Stimulated activated CD4-positive, alpha-beta T cell treated with anti-CD3 and anti-CD28 coated beads, Interleukin-1b, Interleukin-23, amount 100 ng/mL, for 48 hours (primary cell): ENCODE data around the gene FAM20B.
A peak's percentile ranks its signal among the peaks of the same experiment; 100 is the strongest.
"Not testable (repeated sequence)": the region's sequence is repeated elsewhere in the genome, so short reads cannot be mapped to it uniquely, and the experiment has no call there.

Experiments used
- DNase-seq: peaks from one replicate; pipeline ENCODE4 v3.0.0-alpha.2; 2020

Gene FAM20B, protein sequence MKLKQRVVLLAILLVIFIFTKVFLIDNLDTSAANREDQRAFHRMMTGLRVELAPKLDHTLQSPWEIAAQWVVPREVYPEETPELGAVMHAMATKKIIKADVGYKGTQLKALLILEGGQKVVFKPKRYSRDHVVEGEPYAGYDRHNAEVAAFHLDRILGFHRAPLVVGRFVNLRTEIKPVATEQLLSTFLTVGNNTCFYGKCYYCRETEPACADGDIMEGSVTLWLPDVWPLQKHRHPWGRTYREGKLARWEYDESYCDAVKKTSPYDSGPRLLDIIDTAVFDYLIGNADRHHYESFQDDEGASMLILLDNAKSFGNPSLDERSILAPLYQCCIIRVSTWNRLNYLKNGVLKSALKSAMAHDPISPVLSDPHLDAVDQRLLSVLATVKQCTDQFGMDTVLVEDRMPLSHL

DNA sequence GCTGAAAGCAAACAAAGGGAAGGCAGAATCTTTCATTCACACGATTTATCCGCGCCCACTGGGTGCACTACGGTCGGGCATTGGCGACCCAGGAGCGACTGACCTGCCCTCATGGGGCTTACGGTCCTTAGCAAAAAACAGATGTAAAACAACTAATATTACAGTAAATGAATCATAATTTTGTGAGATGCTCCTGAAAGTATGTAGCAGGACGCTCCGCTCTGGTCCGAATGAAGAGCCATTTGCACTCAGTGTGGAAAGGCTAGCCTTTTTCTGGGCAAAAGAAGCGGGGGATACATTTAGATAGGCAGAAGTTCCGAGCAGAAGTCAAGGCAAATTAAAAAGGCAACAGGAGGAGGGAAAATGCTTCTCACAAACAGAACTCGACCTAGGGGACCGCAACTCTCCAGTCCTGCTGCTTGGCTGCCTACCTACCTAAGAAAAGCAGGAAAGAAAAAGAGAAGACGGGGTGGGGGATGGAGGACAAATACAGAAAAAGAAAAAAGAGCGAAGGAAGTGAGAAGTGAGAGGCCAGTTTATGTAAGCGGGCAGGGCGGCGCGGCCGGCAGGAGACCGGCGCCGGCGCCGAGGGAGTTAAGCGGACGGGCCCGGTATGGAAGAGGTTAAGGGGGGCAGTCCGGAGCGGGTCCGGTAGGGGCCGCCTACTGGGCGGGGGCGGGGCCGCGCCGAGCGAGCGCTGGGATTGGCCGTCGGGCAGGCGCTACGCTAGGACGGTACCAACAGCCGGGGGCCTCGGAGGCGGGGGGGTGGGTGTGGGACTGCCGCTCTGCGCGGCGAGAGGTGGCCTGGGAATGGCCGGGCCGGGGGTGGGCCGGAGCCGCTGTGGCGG, at the start of gene FAM20B:
Gene FAM20B, plus strand, starts transcription at position 770 of the 850 bp plus-strand sequence. CDS start 17,954 bp downstream, outside the sequence.
- peak; percentile 90 for DNase-seq

DNA sequence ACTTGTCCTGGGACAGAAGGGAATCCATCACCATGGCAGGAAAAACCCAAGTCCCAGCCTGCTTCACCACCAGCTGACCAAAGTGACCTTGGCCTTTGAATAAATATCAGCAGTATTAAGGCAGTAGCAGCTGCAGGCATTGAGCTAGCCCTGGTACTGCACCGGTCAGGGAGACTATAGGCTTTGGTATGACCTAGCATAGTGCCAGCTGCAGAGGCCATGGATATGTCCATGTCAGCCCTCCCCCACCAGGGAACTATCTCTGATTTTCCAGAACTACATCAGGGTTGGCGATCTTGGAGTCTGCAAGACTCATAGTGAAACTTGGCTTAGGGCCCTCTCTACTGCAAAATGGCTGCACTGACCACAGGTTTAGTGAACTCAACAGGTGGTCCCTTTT, 49.2 kb upstream of the FAM20B start:
- no peak for DNase-seq

DNA sequence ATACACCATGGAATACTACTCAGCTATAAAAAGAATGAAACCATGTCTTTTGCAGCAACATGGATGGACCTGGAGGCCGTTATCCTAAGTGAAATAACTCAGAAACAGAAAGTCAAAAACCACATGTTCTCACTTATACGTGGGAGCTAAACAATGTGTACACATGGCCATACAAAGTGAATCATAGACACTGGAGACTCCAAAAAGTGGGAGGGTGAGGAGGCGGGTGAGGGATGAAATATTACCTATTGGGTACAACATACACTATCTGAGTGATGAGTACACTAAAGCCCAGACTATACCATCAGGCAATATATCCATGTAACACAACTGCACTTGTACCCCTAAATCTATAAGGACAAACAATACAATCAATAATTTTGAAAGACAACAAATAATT, 39.5 kb upstream of the FAM20B start:
- DNase-seq = no peak

DNA sequence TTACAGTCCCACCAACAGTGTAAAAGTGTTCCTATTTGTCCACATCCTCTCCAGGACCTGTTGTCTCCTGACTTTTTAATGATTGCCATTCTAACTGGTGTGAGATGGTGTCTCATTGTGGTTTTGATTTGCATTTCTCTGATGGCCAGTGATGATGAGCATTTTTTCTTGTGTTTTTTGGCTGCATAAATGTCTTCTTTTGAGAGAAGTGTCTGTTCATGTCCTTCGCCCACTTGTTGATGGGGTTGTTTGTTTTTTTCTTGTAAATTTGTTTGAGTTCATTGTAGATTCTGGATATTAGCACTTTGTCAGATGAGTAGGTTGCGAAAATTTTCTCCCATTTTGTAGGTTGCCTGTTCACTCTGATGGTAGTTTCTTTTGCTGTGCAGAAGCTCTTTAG, 37.5 kb upstream of the FAM20B start:
- DNase-seq = not testable (repeated sequence)

DNA sequence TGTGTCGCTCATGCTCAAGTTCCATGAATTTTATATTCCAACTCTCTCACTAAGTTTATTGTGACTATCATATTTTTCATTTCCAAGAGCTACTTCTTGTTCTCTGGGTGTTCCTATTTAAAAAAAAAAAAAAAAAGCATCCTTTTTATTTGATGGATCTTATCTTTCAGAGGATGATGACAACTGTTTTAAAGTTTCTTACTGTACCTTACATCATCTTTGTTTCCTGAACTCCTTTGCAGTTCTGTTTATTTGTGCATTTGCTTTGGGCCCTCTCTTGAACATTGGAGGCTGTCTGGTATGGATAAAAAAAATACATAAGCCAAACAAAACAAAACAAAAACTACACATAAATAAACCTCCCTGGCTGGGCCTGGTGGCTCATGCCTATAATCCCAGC, 32.1 kb upstream of the FAM20B start:
- DNase-seq = no peak

DNA sequence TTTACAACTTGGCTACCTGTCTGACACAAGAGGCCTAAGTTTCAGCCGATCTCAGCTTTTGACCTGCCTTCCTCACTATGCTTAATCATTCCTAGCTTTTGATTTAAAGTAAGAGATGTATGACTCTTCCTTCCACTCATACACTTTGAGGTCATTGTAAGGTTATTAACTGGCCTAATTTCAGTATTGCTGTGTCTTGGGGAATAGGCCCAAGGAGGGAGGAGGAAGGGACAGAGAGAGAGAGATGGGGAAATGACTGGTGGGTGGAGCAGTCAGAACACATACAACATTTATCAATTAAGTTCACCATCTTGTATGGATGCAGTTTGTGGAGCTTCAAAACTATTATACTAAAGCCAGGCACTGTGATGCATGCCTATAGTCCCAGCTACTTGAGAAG, 28.3 kb upstream of the FAM20B start:
- DNase-seq = no peak

DNA sequence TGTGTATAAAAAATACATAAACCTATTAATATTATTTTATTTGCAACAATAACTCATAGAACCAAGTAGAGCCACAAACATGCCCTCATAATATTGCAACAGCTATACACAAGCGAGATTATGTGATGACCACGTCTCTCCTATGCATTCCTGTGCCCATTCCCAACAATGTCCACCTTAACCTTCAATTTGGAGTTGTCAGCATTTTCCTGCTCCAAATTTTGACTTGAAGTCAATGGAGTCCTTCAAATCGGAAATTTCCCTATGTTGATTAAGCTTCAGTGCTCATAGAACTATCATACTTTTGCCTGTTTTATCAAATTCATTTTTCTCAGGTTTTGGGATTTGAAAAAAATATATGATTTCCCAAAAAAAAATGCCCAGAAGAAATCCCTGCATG, 27.4 kb upstream of the FAM20B start:
- DNase-seq = no peak

DNA sequence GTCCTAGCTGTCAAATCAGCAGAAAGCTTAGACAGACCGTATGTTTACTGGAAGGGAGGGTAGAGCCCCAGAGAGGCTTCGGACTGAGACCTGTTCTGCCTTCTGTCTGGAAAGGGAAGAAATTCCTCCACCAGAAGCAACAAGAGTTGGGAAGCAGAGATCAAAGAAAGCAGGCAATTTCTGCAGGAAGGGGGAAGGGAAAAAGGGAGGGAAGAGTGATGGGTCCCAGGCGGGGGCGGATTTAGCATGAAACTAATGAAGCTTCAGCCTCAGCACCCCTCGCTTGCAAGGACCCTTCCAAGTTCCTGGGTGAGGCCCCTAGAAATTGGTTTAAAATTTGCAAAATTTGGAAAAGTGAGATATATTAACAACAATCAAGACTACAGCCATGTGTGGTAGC, 26.6 kb upstream of the FAM20B start:
- no peak for DNase-seq

DNA sequence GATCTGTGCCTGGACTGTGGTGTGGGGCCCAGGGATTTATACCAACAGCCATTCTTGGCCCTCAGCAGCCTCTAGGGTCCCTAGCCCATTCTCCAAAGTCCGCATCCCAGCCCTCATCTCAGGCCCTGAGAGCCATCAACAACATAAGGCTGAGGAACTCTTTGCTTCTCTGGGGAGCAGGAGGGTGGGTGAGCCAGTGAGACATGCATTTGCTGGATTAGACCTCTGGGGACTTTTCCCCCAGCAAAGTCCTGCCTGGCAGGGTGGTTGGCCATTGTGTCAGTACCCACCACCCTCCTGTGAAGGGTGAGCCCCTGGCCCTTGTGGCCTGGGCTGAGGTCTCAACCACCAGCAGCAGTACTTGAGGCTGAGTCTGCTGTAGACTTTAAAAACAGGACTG, 24.2 kb upstream of the FAM20B start:
- no peak for DNase-seq

DNA sequence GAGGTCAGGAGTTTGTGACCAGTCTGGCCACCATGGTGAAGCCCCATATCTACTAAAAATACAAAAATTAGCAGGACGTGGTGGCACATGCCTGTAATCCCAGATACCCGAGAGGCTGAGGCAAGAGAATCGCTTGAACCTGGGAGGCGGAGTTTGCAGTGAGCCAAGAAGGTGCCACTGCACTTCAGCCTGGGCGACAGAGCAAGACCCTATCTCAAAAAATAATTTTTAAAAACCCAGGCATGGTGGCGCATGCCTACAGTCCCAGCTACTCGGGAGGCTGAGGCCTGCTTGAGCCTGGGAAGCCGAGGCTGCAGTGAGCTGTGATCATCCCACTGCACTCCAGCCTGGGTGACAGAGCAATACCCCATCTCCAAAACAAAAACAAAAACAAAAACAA, 23.6 kb upstream of the FAM20B start:
- not testable (repeated sequence) for DNase-seq

DNA sequence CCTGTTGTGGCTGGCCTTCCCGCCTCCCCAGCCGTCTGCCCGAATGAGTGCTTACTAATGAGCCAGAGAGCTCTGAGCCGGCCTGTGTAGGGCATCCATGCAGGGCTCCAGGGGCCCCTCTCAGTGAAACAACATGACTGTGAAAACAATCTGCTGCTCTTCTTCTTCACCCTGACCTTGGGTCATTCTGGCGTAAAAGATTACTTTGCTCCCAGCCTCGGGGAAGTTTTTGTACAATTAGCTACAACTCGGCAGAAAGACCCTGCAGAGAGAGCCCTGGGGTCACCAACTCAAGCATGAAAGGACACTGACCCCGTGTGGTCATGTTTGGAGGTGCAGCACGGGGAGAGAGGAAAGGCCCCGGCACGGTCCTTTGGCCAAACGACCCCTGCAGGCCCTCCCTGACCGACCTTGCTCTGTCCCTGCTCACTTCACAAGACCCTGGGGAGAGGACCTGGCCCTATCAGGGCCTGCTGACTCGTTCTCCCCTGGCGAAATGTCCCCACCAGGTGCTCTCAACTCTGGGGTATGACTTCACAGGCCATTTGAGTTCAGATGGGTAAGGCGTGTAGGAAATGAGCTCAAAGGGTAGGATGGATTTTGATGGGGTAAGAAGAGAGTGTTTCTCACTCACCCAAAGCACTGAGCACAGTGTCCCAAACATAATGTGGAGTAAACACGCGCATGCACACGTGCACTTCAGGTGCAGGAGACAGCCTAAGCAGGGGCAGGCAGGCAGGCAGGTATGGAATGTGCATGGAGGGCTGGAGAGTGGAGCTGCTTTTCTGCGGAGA, 22.9 kb upstream of the FAM20B start:
- DNase-seq = peak; percentile 61

DNA sequence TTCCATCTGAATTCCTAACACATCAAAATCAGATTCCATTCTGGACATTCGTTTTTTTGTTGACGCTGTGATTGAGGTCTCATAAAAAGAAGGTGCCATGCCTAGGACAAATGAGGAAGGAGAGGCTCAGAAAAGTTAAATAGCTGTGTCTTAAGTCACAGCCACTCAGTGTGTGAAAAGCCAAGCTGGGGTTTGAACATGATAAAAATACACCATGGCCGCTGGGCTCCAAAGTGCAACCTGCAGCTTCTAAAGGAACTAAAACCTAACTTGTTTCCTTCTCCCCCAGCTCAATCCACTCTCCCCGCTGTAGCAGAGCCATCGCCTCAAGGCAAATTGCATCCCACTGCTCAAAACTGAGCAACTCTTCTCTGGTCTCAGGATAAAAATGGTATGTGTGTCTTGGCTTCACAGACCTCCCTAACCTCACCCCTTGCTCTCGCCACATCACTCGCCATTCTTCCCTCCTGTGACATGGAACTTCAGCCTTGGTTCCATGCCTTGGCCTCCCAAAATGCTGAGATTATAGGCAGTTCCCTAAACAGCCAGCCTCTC, 22.1 kb upstream of the FAM20B start:
- DNase-seq = no peak

DNA sequence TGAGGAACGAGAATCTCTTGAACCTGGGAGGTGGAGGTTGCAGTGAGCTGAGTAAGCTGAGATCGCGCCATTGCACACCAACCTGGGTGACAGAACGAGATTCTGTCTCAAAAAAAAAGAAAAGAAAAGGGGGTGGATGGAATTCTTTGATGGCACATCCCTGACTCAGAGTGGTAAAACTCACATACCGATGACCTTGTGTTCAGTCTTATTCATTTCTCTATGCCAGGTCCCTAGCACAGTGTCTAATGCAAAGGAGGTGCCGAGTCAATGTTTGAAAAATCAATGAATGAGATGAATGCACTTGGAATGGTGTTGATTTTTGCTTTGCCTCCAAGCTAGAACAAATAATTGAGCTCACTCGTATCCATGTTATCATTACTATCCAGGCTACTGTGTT, 18.5 kb upstream of the FAM20B start:
- DNase-seq = no peak

DNA sequence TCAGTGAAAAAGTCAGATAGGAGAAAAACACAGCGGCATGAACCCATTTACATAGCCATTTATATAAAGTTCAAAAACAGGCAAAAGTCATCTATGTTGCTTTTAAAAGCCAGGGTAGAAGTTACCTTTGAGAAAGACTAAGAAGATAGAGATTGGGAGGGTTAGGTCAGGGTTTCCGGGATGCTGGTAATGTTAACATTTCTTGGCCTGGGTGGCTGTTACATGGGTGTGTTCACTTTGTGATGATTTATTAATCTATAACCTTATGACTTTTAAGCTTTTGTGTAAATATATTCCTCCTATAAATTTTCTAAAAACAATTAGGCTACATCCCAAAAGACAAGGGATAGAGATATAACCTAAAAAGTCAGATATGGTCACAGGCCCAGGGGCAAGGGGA, 15.0 kb upstream of the FAM20B start:
- DNase-seq = no peak

DNA sequence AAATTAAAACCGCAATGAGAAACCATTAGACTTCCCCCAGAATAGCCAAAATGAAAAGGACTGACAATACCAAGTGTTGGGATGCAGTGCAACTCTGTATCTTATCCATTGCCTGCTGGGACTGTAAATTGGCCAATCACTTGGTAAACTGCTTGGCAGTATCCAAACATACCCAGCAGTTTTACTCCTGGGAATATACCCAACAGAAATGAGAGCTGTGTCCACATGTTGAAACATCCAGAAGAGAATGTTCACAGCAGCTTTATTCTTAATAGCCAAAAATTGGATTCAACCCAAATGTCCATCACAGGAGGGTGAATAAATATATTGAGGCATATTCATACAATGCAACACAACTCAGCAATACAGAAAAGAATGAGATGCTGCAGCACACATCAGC, 13.7 kb upstream of the FAM20B start:
- no peak for DNase-seq

DNA sequence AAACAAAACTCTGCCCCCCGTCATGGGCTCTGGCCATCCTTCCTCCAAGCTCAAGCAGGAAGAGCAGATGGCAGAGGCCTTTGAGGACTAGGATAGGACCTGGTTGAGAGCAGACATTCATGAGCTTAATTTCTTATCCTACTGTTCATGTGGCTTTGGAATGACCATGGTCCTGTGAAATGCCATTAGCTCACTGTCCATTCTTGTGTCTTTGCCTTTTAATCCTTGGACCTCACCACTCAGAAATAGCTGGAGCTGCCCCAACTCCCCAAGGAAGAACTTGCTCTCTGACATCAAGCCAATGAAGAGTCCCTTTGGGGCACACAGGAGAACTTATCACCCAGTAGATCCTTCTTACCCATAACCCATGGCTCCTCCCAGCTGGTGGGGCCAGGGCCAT, 11.6 kb upstream of the FAM20B start:
- DNase-seq = no peak

DNA sequence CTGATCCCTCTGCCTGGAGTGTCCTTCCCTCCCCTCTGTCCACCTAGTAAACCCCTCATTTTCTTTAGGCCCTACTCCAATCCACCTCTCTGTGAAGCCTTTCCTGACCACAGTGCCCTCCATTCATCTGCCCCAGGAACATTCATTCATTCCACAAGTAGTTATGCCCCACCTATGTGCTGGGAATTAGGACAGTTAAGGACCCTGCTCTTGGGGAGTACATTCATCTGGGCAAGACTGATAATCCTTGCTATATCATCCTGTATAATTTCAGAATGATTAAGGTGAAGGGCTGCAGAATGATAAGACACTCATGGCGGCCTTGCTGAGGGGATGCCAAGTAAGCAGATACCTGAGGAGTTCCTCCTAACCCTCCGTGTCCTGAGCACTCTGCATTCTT, 10.3 kb upstream of the FAM20B start:
- DNase-seq = no peak

DNA sequence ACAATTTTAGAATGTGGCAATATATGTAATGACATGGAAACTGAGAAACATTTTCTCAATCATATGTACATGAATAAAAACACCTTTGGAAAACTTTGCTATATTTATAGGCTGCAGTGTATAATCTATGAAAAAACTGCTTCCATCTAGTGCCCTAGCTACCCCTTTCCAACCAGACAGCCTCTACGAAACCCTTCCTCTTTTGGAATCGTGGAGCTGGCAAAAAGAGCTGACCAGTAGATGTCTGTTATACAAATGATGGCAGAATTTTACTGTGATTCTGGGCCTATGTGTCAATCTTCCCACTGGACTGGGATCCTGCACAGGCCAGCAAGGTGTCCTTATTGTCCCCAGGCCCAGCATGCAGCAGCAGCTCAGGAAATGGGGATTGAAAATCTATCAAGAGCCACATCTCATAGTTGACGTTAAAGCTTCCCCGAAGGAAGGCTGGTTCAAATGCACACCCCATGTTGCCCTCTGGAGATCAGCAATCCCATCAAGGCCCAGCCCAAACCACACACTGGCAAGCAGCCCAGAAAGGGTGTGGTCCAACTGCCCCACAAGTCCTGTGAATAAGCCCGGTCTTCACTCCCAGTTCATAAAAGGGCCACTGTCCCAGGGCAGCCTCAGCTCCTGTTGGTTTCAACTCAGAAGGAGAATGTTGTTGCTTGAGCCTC, 8.8 kb upstream of the FAM20B start:
- no peak for DNase-seq

DNA sequence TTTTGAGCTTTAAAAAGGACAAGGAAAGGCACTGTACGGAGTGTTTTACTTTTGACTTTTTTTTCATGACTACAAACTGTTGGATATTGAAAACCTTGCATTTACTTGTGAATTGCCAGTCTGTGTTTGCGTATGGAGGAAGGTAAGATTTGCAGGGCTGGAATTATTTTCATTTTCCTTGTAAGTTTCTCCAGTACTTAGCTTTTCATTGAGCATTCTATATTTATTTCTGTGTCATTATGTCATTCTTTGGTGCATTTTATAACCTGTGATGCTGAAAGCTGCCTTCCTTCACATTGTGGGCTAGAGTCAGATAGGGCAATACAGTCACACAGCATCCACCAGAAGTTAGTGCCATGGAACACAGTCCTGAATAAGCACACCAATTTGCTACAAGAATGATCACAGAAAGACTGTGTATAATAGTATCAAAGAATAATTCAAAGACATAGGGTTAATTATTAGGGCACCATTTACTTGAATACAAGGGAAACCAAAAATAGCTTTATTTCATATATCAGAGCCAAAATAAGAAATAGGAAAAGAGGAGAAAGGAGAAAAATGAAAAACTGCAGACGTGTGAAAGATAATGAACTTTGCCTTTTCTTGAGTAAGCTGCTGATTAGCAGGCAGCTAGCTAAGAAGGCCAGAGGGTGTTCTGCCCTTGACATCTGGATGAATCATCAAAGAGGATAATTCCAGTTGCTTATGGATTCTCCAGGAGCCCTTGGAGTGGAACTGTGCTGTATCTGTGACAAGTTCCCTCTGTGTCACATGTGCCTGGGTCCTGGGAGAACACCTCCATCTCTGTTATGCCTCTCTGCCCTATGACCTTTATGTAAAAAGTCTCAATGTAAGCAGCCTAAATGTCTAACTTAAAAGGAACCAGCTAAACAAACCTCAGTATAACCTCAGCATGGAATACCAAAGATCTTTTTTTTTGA, 8.0 kb upstream of the FAM20B start:
- no peak for DNase-seq

DNA sequence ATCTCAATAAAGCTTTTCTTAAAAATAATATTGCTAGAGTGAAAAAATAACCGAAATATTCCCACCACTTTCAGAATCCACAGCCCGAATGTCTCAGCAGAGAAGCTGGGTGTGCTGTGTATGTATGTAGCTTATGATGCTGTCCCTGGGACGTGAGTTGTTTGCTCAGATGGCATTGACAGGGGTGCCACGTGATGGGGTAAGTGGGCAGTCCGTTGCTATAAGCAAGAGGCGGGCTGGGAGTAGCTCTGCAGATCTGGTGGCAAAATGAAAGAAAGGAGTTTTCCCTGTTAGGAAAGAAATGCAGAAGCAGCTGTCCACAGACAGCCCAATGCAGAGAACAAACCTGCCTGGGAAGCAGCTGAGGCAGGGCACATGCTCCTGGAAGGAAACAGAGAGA, 3.8 kb upstream of the FAM20B start:
- no peak for DNase-seq

DNA sequence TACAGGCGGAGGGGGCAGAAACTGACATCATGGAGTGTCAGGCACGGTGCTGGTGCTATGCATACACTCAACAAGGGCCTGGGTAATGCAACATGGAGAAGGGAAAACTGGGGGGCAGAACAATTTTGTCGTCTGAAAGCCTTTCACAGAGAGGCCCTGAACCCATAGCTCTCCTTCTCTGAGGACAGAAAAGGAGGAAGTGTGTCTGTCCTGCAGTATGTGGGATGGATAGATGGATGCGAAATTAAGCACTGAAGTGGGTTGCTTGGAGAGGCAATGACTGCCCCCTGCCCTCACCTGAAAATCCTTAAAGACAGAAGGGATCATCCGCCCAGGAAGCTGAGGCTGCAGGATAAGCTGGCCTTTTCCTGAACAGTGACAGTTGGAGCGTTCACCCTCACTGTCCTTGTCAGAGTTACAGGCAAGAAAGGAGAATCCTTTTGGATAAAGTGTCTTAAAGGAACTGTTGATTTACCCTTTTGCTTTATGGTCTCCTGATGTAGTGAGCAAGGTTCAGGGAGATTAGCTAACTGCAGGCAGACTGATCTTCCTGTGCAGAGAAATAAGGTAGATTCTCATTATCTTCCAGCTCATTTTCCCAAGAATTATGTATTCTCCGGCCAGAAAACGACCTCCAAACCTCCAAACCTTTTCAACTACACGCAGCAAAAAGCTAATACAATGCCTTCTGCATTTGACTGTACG, 1.6 kb upstream of the FAM20B start:
- DNase-seq = no peak
